Neural progenitor cell (in vitro differentiated cells): Measurements from ENCODE around the gene ARHGAP23. TPM values are rescaled to one million over a fixed set of nuclear protein-coding genes. Genes with fewer than 3 reads are reported as not detected.

Experiments
- DNase-seq: peaks from one replicate; pipeline ENCODE4 v3.0.0-alpha.2; 2016; ENCODE audit warnings: low spot score
- H2AFZ ChIP-seq: fragments of 200-600 bp; sonication (generic); replicated peaks from 2 replicates; pipeline ENCODE4 v1.6.1; 2016; ENCODE audit warnings: antibody characterized with exemption
- H3F3A ChIP-seq: fragments of 200-600 bp; sonication (generic); 2 replicates; pipeline ENCODE4 v1.6.1; 2016; ENCODE audit warnings: antibody characterized with exemption, low read depth
- H3K27ac ChIP-seq: fragments of 200-600 bp; sonication (generic); 2 replicates; pipeline ENCODE4 v1.5.1; 2016; ENCODE audit warnings: mild to moderate bottlenecking
- H3K27me3 ChIP-seq: fragments of 200-600 bp; sonication (generic); 2 replicates; pipeline ENCODE4 v1.6.1; 2016; ENCODE audit warnings: mild to moderate bottlenecking, moderate library complexity
- H3K36me3 ChIP-seq: fragments of 200-600 bp; sonication (generic); 2 replicates; pipeline ENCODE4 v1.5.1; 2016
- H3K4me1 ChIP-seq: fragments of 200-600 bp; sonication (generic); 2 replicates; pipeline ENCODE4 v1.6.1; 2016; ENCODE audit warnings: mixed run types
- H3K4me2 ChIP-seq: fragments of 200-600 bp; sonication (generic); 2 replicates; pipeline ENCODE4 v1.6.1; 2016
- H3K4me3 ChIP-seq: fragments of 200-600 bp; sonication (generic); 2 replicates; pipeline ENCODE4 v1.5.1; 2016
- H3K79me2 ChIP-seq: fragments of 200-600 bp; sonication (generic); 2 replicates; pipeline ENCODE4 v1.6.1; 2016; ENCODE audit warnings: low read depth
- H3K9ac ChIP-seq: fragments of 200-600 bp; sonication (generic); 2 replicates; pipeline ENCODE4 v1.6.1; 2016
- H3K9me3 ChIP-seq: fragments of 200-600 bp; sonication (generic); 2 replicates; pipeline ENCODE4 v1.5.1; 2016; ENCODE audit warnings: low read depth
- H4K20me1 ChIP-seq: fragments of 200-600 bp; sonication (generic); 2 replicates; pipeline ENCODE4 v1.6.1; 2016; ENCODE audit warnings: low read depth
- H3K27ac Mint-ChIP-seq: 3 replicates; pipeline ENCODE4 v1.8.0; 2021; ENCODE audit warnings: mixed read lengths
- H3K27me3 Mint-ChIP-seq: 2 replicates; pipeline ENCODE4 v1.8.0; 2022; ENCODE audit warnings: low read depth, mild to moderate bottlenecking, inconsistent platforms, moderate library complexity, mixed read lengths; ENCODE audit not compliant: insufficient read depth
- H3K36me3 Mint-ChIP-seq: 3 replicates; pipeline ENCODE4 v1.8.0; 2021; ENCODE audit warnings: mixed read lengths
- H3K4me1 Mint-ChIP-seq: 3 replicates; pipeline ENCODE4 v1.8.0; 2021; ENCODE audit warnings: mixed read lengths
- H3K4me3 Mint-ChIP-seq: 3 replicates; pipeline ENCODE4 v1.8.0; 2021; ENCODE audit warnings: mild to moderate bottlenecking, moderate library complexity, mixed read lengths
- H3K9me3 Mint-ChIP-seq: 3 replicates; pipeline ENCODE4 v1.8.0; 2020; ENCODE audit warnings: mixed read lengths
- CTCF ChIP-seq: fragments of 200-600 bp; sonication (generic); IDR thresholded peaks from 2 replicates; pipeline ENCODE4 v1.5.1; 2017; ENCODE audit warnings: antibody characterized with exemption, mild to moderate bottlenecking
- EZH2 ChIP-seq: fragments of 200-600 bp; sonication (generic); IDR thresholded peaks from 2 replicates; pipeline ENCODE4 v1.6.1; 2017; ENCODE audit warnings: antibody characterized with exemption, mild to moderate bottlenecking, moderate library complexity
- EZH2phosphoT487 ChIP-seq: fragments of 200-600 bp; sonication (generic); IDR thresholded peaks from 2 replicates; pipeline ENCODE4 v1.6.1; 2017; ENCODE audit warnings: antibody characterized with exemption
- total RNA-seq: library from RNA; depleted of rRNA; stranded (reverse); fragments of >200 nt; gene quantifications from 2 replicates; pipeline ENCODE4 v1.2.3, GENCODE V29; 2015; ENCODE audit warnings: low replicate concordance

ARHGAP23 gene
- total RNA-seq, 1 donor from 2014 or later = 6.1 TPM

DNA sequence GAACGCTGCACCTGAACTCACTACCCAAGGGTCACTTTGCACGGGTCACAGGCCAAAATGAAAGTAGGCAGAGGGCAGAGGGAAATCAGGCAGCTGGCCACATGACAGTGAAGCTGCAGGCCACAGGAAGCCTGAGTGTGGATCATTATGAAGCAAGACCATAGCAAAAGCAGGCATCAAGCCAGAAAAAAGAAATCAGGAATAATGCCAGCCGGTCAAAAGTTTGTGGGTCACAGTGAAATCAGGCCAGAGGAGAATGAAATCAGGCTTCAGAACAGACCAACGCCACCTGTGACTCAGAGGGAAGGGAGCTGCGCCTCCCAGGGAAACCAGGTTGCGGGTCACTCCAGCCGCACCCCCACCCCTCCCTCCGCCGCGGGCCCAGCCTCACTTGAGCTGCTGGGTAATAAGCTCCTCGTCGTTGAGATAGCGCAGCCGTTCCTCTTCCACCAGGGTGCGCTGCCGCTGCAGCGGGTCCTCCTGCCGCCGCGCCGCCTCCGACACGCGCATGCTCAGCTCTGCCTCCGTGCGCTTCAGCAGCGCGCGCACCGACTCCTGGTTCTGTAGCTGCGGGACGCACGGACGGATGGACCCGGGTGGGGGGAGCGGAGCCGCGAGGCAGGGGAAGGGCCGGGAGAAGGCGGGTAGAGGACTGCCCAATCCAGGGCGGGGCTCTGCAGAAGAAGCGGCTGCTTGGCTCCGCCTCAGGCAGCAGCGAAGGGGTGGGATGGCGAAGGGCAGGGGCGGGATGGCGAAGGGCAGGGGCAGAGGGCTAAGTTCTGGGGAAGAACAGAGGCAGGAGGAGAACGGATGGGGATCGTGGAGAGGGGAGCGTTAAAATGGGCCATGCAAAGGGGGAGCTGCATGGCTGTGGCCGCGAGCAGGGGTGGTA lies 129.8 kb downstream of the ARHGAP23 start:
- no peaks in the 10 kb centered on the region for H3K79me2 ChIP-seq
- peaks cover 45% of the 10 kb centered on the region for H4K20me1 ChIP-seq
- H3F3A ChIP-seq = peaks cover 35% of the 10 kb centered on the region
- Mint-ChIP-seq H3K9me3 (no peaks in the 10 kb centered on the region), H3K27ac (peak overlapping the region; percentile 76), H3K4me3 (peak overlapping the region; percentile 82), H3K27me3 (peaks cover 37% of the 10 kb centered on the region), H3K4me1 (peaks cover 32% of the 10 kb centered on the region), H3K36me3 (peaks cover 4% of the 10 kb centered on the region)
- no peaks in the 10 kb centered on the region for H3K9me3 ChIP-seq
- H2AFZ ChIP-seq = peak overlapping the region; percentile 55
- H3K4me3 ChIP-seq = peak overlapping the region; percentile 50
- H3K9ac ChIP-seq = no peak overlapping the region
- H3K4me2 ChIP-seq = peak overlapping the region; percentile 82
- no peak overlapping the region for H3K27ac ChIP-seq
- TF ChIP-seq EZH2phosphoT487 = peak; percentile 7
- TF ChIP-seq EZH2 = no peak
- peak; percentile 84 for TF ChIP-seq CTCF
- peak; percentile 98 for DNase-seq
- H3K4me1 ChIP-seq = peaks cover 20% of the 10 kb centered on the region
- peaks cover 49% of the 10 kb centered on the region for H3K27me3 ChIP-seq
- no peaks in the 10 kb centered on the region for H3K36me3 ChIP-seq

- Histone ChIP-seq H3K4me1 (peaks cover 26% of the 10 kb centered on the region), H3F3A (peaks cover 40% of the 10 kb centered on the region), H4K20me1 (peaks cover 51% of the 10 kb centered on the region), H3K27me3 (peaks cover 55% of the 10 kb centered on the region), H3K9me3 (no peaks in the 10 kb centered on the region), H2AFZ (no peak overlapping the region), H3K27ac (no peak overlapping the region), H3K9ac (no peak overlapping the region), H3K4me2 (peak overlapping the region; percentile 82), H3K4me3 (peak overlapping the region; percentile 50), H3K79me2 (no peaks in the 10 kb centered on the region), H3K36me3 (no peaks in the 10 kb centered on the region)
- peak overlapping the region; percentile 82 for H3K4me3 Mint-ChIP-seq
- no peak overlapping the region for H3K27ac Mint-ChIP-seq
- H3K9me3 Mint-ChIP-seq = no peaks in the 10 kb centered on the region
- H3K36me3 Mint-ChIP-seq = peaks cover 4% of the 10 kb centered on the region
- peaks cover 41% of the 10 kb centered on the region for H3K27me3 Mint-ChIP-seq
- H3K4me1 Mint-ChIP-seq = peaks cover 36% of the 10 kb centered on the region
- peak; percentile 40 for DNase-seq
- TF ChIP-seq CTCF = no peak
- no peak for TF ChIP-seq EZH2
- TF ChIP-seq EZH2phosphoT487 = no peak
Measured at GRCh38 chr17:38558728-38559050, 130.4 kb downstream of the ARHGAP23 start.

- Mint-ChIP-seq H3K27me3 (peaks cover 47% of the 10 kb centered on the region), H3K4me3 (peak overlapping the region; percentile 82)
- no peak overlapping the region for H2AFZ ChIP-seq
Measured at GRCh38 chr17:38559051-38559879, 131.0 kb downstream of the ARHGAP23 start.

More at GRCh38 chr17:38559051-38559879, 131.0 kb downstream of the ARHGAP23 start:
- Mint-ChIP-seq H3K36me3 (peaks cover 3% of the 10 kb centered on the region), H3K9me3 (no peaks in the 10 kb centered on the region), H3K4me1 (peaks cover 40% of the 10 kb centered on the region), H3K27ac (no peak overlapping the region)
- Histone ChIP-seq H3K9ac (no peak overlapping the region), H3K9me3 (no peaks in the 10 kb centered on the region), H3K79me2 (no peaks in the 10 kb centered on the region), H3F3A (peaks cover 46% of the 10 kb centered on the region), H3K4me3 (peak overlapping the region; percentile 50), H4K20me1 (peaks cover 57% of the 10 kb centered on the region), H3K36me3 (no peaks in the 10 kb centered on the region), H3K4me2 (peak overlapping the region; percentile 82), H3K4me1 (peaks cover 32% of the 10 kb centered on the region), H3K27me3 (peaks cover 61% of the 10 kb centered on the region), H3K27ac (no peak overlapping the region)
- TF ChIP-seq CTCF (peak; percentile 53), EZH2phosphoT487 (peak; percentile 9), EZH2 (no peak)
- DNase-seq = peak; percentile 96
